ENCODE measurements around the gene ZBTB45. TPM values are rescaled to one million over a fixed set of nuclear protein-coding genes. Genes with fewer than 3 reads are reported as not detected.

The ZBTB45 gene
- total RNA-seq (2022; extraction: Qiagen RNA extraction), result 15.8 to 21.7 TPM (median 21.5 TPM) in 5 replicates

DNA sequence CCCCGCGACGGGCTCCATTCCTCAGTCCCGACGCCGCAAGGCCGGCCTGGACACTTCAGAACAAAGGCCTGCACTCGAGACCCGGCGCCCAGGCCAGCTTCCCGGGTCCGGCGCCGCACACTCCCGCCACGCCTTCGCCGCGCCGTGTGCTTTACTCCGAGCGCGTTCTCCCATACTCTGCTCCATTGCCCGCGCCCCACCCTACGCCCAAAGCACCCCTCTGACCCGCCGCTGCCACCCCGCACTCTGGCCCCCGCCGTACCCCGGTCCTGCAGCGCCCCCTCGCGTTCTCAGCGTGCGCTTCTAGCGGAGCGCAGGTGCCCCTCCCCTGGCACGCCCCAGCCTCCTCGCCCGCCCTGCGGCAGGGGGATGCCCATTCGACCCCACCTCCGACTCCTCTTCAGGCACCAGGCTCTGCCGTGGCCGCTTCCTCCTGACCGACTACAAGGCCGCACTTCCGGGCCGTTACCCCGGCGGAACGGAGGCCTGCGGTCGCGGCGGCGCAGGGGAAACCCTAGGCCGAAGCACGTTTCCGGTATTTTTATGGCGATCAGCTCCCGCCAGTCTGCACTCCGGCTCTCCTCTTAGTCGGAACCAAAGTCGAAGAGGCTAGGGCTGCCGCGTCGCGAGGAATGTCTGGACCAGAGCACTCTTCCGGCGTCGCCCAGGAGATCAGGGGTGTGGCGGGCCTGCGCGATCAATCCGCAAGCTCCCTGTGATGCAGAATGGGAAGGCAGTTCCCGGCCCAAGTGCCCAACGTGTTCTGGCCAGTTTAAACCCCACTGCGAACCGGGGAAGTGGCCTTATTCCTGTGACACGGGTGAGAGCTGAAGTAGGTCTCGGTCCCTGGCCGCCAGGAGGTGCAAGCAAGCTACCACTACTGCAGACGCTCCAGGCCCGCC, at the start of gene ZBTB45:
Gene ZBTB45, minus strand, starts transcription at position 456 of the 902 bp plus-strand sequence. CDS start 2,137 bp downstream, outside the sequence.

DNA sequence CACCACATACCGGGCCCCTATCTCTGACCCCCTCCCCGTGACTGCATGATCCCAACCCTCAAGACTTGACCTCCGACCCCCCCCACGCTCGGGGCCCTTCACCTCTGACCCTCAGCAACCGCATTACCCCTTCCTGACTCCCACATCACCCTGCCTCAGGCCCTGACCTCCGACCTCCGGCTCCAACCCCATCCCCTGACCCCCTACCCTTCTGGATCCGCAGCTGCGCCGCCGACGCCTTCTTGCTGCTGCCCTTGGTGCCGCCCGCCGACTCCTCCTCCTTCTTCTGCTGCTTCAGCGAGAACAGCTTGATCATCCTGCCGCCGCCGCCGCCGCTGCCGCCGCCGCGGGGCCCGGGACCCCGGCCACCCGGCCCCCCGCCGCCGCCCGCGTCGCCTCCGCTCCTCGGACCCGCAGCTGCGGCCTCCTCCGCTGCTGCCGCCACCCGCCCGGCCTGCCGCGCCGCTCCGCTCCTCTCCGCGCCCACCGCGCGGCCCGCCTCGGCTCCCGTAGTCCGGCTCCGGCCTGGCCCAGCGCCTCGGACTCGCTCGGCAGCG, 38.5 kb upstream of the ZBTB45 start, which contains the start of gene UBE2M:
Gene UBE2M, minus strand, starts transcription at position 546 of the 557 bp plus-strand sequence. Its CDS starts 230 bp downstream, at position 316.

DNA sequence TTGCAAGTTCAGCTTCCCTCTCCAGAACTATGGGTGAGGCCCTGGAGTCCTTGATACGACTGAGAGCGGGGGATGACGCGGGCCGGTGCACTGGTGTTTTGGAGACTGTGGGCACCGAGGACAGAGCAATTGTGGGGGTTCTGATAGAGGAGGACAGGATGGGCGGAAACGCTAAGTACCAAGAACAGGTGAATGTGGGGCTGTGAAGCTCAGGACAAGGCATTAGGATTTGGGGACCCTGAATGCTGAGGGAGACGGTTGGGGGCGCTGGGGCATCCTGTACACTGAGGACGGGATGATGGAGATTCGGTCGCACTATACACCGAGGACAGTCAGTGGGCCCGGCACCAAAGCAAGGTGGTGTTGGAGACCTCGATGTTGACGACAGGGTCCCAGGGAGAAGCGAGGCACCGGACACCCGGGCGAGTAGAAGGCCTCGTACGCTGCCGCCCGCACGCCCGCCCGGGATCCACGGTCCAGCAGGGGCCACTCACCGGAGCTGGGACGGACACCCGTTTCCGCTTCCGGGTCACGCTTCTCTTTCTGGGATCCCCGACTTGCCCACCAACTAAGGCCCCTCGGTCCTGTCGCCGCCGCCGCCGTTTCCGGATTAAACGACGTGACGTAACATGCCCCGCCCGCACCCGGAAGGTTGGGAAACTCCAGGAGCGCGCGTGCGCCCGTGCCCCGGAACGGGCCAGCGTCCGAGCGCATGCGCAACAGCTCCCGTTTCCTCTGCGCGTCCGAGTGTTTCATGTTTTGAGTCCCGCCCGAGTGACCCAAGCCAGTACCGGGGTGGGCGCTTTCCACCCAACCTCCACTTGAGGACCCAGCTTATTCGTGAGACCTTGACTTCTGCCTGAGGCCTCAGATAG, 35.1 kb upstream of the ZBTB45 start, which contains the start of gene CHMP2A:
Gene CHMP2A, minus strand, starts transcription at position 612 of the 875 bp plus-strand sequence. CDS start 893 bp downstream, outside the sequence.

DNA sequence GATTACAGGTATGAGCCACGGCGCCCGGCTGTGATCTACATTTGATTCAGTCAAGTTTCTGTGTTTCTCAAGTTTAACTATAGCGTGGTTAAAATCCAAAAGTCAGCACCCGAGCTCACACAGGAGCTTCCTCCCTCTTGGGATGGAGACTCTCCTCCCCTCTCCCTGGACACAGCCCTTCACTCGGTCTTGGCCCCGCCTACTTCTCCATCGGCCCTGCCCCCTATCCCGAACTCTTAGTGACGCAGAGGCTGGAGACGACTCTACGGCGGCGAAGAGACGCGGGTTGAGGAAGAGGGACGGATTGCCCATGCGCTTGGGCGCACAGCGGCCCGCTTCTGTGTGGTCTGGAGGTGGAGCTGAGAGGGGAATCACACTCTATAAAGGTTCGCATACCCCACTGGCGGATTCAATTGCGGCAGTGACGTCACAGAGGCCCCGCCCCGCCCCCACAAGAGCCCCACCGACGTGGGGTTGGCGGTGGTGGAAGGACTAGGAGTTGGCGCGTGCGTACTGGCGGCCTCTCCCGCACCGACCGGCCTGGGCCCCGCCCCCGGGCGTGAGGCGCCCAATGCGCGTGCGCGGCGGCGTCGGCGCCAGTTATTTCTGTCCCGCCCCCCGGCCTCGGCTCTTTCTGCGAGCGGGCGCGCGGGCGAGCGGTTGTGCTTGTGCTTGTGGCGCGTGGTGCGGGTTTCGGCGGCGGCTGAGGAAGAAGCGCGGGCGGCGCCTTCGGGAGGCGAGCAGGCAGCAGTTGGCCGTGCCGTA, 24.4 kb upstream of the ZBTB45 start, which contains the start of gene TRIM28:
Gene TRIM28, plus strand, starts transcription at position 239 of the 765 bp plus-strand sequence. CDS start 694 bp downstream, outside the sequence.

DNA sequence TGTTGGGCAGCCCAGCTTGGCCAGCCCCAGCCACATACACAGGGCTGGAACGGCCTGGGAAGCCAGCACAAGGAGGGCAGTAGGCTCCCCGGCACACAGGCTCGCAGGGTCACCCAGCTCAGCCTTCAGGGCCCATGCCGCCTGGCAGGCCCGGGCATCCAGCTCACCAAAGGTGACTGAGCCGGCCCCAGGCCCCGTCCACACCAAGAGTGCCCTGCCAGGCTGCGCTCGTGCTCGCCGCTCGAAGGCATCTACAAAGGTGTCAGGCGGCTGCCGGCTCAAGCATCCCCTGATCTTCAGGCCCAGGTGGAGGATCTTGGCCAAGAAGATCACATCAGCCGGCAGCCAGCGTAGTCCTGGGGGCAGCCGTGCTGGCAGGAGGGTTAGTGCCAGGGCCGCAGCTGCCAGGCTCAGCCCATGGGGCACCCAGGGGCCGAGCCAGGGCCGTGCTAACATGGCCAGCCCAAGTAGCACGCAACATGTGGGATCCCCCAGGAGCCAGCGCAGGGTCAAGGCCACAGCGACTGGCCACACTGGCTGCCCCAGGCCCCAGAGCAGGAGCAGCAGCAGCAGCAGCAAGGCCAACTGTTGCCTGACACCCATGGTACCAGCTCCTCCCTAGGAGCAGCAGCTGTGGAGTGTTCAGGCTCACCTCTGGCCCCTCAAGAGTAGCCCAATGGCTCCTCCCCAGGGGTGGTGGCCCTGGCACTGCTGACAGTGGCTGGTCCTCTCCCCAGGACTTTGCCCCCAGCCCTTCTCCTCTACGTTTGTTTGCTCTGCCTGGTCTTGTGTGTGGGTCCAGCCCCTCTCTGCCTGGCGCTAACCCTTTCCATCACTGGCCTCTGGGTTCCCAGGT, 8.0 kb downstream of the ZBTB45 start, which contains the start of gene SLC27A5:
Gene SLC27A5, minus strand, starts transcription at position 640 of the 856 bp plus-strand sequence. Its CDS starts 37 bp downstream, at position 603.

DNA sequence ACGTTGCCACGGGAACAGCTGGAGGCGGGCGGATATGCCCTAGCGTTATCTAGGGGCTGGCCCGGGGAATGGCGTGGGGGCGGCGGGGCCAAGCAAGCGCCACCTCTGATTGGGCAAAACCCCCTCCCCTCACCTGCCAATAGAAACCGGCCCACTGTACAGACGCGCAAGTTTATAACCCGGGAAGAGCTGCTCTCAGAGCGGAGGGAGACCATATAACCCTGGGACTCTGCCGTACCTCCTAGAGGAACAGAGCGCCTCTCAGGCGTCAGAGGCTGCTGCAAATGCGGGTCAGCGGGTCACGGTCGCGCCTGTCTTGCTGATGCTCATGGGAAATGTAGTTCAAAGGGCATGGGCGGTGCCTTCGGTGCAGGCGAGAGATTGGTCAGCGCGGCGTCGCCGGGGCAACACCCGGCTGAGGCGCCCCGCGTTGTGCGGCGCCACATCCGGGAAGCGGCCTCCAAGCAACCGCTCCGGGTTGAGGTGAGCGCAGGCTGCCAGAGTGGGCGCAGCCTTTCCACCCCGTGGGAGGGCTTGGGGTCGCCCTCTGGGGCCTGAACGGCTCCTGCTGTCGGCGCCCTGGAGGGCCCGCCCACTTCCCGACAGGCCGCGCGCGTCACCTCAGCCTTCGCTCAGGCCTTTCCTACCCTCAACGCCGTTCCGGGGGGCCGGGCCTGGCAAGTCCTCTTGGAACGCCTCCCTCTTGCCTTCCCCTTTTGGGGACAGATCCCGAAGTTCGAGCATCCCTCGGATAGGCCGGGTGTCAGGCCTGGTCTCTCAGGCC, 43.7 kb downstream of the ZBTB45 start, which contains the start of gene ZNF446:
Gene ZNF446, plus strand, starts transcription at position 639 of the 784 bp plus-strand sequence. CDS start 867 bp downstream, outside the sequence.

DNA sequence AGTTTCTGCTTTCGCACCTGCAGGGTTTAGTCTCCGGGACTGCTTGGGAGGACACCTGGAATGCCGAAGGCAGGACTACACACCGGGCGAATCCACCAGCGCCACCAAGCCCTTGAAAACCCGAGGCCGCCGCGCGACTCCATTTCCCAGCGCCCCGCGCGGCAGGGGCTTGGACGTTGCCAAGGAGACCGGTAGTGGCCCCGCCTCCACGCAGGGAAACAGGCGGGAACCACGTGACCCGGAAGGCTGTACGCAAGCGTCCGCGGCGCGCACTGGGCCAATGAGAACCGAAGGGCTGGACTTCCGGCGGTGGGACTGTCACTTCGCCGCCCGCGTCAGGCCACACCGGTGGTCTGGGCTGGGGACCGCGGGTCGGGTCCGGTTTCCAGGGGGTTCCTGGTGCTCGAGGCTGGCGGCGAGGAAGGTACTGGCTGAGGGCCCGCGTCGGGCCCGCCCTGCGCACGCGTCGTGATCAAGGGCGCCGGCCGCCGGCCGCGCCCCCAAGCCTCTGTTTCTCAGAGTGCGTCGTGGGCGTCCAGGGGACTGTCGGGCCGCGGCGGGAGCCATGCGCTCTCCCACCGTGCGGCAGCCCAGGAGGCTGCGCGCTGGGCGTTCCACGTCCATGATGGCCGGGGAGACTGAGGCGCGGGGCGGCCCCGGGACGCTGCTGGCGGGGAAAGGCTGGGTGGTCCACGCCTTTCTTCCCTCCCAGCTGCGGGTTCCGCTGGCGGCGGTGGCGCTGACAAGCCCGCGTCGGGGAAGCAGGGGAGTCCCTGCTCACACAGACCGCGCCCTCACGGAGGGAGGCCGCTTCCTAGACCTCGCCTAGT, 52.6 kb downstream of the ZBTB45 start, which contains the start of gene ZNF324:
Gene ZNF324, plus strand, starts transcription at position 321 of the 830 bp plus-strand sequence. CDS start 2,106 bp downstream, outside the sequence.

Other genes starting within 250 kb of the ZBTB45 start
- gene ZNF8, start 240.9 kb downstream of the ZBTB45 start, total RNA-seq (2022; extraction: Qiagen RNA extraction), result 0.79 to 1.3 TPM (median 0.93 TPM) in 5 replicates
- gene ERVK3-1, start 214.4 kb downstream of the ZBTB45 start, total RNA-seq (2022; extraction: Qiagen RNA extraction), result 89.5 to 102 TPM (median 92.6 TPM) in 5 replicates
- gene ZSCAN22, start 192.8 kb downstream of the ZBTB45 start, total RNA-seq (2022; extraction: Qiagen RNA extraction), result 2.2 to 2.7 TPM (median 2.6 TPM) in 5 replicates
- 8.5 to 15.2 TPM (median 13.9 TPM) in 5 replicates for gene A1BG, start 166.3 kb downstream of the ZBTB45 start, total RNA-seq (2022; extraction: Qiagen RNA extraction)
- 0.82 to 1.3 TPM (median 1.2 TPM) in 5 replicates for gene ZNF497, start 157.1 kb downstream of the ZBTB45 start, total RNA-seq (2022; extraction: Qiagen RNA extraction)
- 1.1 to 1.9 TPM (median 1.4 TPM) in 5 replicates for gene ZNF837, start 138.8 kb downstream of the ZBTB45 start, total RNA-seq (2022; extraction: Qiagen RNA extraction)
- 2,252 to 2,656 TPM (median 2,538 TPM) in 5 replicates for gene RPS5, start 132.5 kb downstream of the ZBTB45 start, total RNA-seq (2022; extraction: Qiagen RNA extraction)
- gene RNF225, start 124.2 kb downstream of the ZBTB45 start, total RNA-seq (2022; extraction: Qiagen RNA extraction), result 0.13 to 0.19 TPM (median 0.16 TPM) in 4 of 5 replicates, not detected in the other
- gene ZNF584, start 111.2 kb downstream of the ZBTB45 start, total RNA-seq (2022; extraction: Qiagen RNA extraction), result 16.7 to 18.7 TPM (median 17.2 TPM) in 5 replicates
- gene ZNF132, start 79.7 kb downstream of the ZBTB45 start, total RNA-seq (2022; extraction: Qiagen RNA extraction), result 0.07 to 0.11 TPM (median 0.09 TPM) in 5 replicates
- gene ZNF324B, start 68.2 kb downstream of the ZBTB45 start, total RNA-seq (2022; extraction: Qiagen RNA extraction), result 6.1 to 7.5 TPM (median 6.6 TPM) in 5 replicates
- 8.9 to 10.3 TPM (median 9.8 TPM) in 5 replicates for gene ZNF324, start 52.7 kb downstream of the ZBTB45 start, total RNA-seq (2022; extraction: Qiagen RNA extraction)
- 11.3 to 13.4 TPM (median 13.0 TPM) in 5 replicates for gene ZNF446, start 43.5 kb downstream of the ZBTB45 start, total RNA-seq (2022; extraction: Qiagen RNA extraction)
- gene SLC27A5, start 7.8 kb downstream of the ZBTB45 start, total RNA-seq (2022; extraction: Qiagen RNA extraction), result 19.5 to 36.1 TPM (median 30.2 TPM) in 5 replicates
- 657 to 706 TPM (median 668 TPM) in 5 replicates for gene TRIM28, start 24.3 kb upstream of the ZBTB45 start, total RNA-seq (2022; extraction: Qiagen RNA extraction)
- 189 to 217 TPM (median 204 TPM) in 5 replicates for gene CHMP2A, start 35.3 kb upstream of the ZBTB45 start, total RNA-seq (2022; extraction: Qiagen RNA extraction)
- gene UBE2M, start 38.8 kb upstream of the ZBTB45 start, total RNA-seq (2022; extraction: Qiagen RNA extraction), result 112 to 141 TPM (median 129 TPM) in 5 replicates
- gene MZF1, start 53.5 kb upstream of the ZBTB45 start, total RNA-seq (2022; extraction: Qiagen RNA extraction), result 8.8 to 14.7 TPM (median 14.1 TPM) in 5 replicates